Testis (tissue), 2 donors: ENCODE measurements around the gene GDF9.

Experiments used
- POLR2A ChIP-seq: fragments of 450-650 bp; IDR thresholded peaks from one replicate; pipeline ENCODE4 v1.6.1; 2017; ENCODE audit warnings: antibody characterized with exemption, mild to moderate bottlenecking, moderate library complexity
- TF ChIP-seq, protein P1 (sequence below), 3 experiments: fragments of 450-650 bp in 2 of 3; fragments of 200-600 bp in 1 of 3; sonication (generic) in 1 of 3; IDR thresholded peaks; one replicate each; pipeline ENCODE4 v1.5.1; 2016 to 2019; ENCODE audit warnings: antibody characterized with exemption in 3 of 3, mild to moderate bottlenecking in 2 of 3, moderate library complexity in 1 of 3

DNA sequence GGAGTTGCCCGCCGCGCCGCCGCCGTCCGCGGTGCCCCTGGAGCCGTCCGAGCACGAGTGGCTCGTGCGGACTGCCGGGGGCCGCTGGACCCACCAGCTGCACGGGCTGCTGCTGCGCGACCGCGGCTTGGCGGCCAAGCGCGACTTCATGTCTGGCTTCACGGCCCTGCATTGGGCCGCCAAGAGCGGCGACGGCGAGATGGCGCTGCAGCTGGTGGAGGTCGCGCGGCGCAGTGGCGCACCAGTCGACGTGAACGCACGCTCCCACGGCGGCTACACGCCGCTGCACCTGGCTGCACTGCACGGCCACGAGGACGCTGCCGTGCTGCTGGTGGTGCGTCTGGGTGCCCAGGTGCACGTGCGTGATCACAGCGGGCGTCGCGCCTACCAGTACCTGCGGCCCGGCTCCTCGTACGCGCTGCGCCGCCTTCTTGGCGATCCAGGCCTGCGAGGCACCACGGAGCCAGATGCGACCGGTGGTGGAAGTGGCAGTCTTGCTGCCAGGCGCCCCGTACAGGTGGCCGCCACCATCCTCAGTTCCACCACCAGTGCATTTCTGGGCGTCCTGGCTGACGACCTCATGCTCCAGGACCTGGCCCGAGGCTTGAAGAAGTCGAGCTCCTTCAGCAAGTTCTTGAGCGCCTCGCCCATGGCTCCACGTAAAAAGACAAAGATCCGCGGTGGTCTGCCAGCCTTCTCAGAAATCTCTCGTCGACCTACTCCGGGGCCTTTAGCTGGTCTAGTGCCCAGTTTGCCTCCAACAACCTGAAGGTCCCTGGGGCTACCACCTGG is 51.6 kb downstream of the GDF9 start:
- TF ChIP-seq, protein P1, sequence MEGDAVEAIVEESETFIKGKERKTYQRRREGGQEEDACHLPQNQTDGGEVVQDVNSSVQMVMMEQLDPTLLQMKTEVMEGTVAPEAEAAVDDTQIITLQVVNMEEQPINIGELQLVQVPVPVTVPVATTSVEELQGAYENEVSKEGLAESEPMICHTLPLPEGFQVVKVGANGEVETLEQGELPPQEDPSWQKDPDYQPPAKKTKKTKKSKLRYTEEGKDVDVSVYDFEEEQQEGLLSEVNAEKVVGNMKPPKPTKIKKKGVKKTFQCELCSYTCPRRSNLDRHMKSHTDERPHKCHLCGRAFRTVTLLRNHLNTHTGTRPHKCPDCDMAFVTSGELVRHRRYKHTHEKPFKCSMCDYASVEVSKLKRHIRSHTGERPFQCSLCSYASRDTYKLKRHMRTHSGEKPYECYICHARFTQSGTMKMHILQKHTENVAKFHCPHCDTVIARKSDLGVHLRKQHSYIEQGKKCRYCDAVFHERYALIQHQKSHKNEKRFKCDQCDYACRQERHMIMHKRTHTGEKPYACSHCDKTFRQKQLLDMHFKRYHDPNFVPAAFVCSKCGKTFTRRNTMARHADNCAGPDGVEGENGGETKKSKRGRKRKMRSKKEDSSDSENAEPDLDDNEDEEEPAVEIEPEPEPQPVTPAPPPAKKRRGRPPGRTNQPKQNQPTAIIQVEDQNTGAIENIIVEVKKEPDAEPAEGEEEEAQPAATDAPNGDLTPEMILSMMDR (IDR thresholded peaks at IDR 0.05), result no peak
- TF ChIP-seq POLR2A, result no peak
